PC-9 (cell line): Measurements from ENCODE around the gene PER1. TPM values are rescaled to one million over a fixed set of nuclear protein-coding genes. Genes with fewer than 3 reads are reported as not detected.
"Not testable (repeated sequence)": the region's sequence is repeated elsewhere in the genome, so short reads cannot be mapped to it uniquely, and the experiment has no call there.

Experiments used
- BruUV-seq: library from RNA; stranded (reverse); fragments of 400-500 nt; replicated peaks from 2 replicates; lab custom pipeline; 2021; lab: Mats Ljungman, UMichigan
- CTCF ChIA-PET: fragments of 300-600 bp; sonication (Branson Sonifier 250); formaldehyde crosslinking; loops from one replicate; lab custom pipeline; 2022; ENCODE audit warnings: antibody characterized with exemption; lab: Charles Lee
- POLR2A ChIA-PET: fragments of 300-600 bp; sonication (Branson Sonifier 250); formaldehyde crosslinking; loops from one replicate; lab custom pipeline; 2022; ENCODE audit warnings: antibody characterized with exemption; ENCODE audit not compliant: unreplicated experiment; lab: Charles Lee
- DNase-seq, 2 experiments: peaks; one replicate each; pipeline versions ENCODE4 v3.0.0 to v3.0.0-alpha.2; 2015 to 2022; ENCODE audit warnings: mixed read lengths in 1 of 2
- H2AFZ ChIP-seq: fragments of 200-600 bp; sonication (generic); 2 replicates; pipeline ENCODE4 v1.8.1; 2017; ENCODE audit warnings: antibody characterized with exemption
- H3F3A ChIP-seq: fragments of 200-600 bp; sonication (generic); 2 replicates; pipeline ENCODE4 v1.8.1; 2017; ENCODE audit warnings: antibody characterized with exemption, mild to moderate bottlenecking, low read depth; ENCODE audit not compliant: insufficient read depth
- H3K27ac ChIP-seq: fragments of 200-600 bp; sonication (generic); 2 replicates; pipeline ENCODE4 v1.6.1; 2016; ENCODE audit warnings: mixed run types
- H3K27me3 ChIP-seq: fragments of 200-600 bp; sonication (generic); 2 replicates; pipeline ENCODE4 v1.6.1; 2016; ENCODE audit warnings: low read depth, mixed run types; ENCODE audit not compliant: insufficient read depth
- H3K36me3 ChIP-seq: fragments of 200-600 bp; sonication (generic); 2 replicates; pipeline ENCODE4 v1.6.1; 2016; ENCODE audit warnings: low read depth, mixed run types
- H3K4me1 ChIP-seq: fragments of 200-600 bp; sonication (generic); replicated peaks from 2 replicates; pipeline ENCODE4 v1.6.1; 2016; ENCODE audit warnings: mixed run types; ENCODE audit not compliant: insufficient read depth
- H3K4me2 ChIP-seq: fragments of 200-600 bp; sonication (generic); 2 replicates; pipeline ENCODE4 v1.6.1; 2017; ENCODE audit warnings: mixed run types
- H3K4me3 ChIP-seq: fragments of 200-600 bp; sonication (generic); 2 replicates; pipeline ENCODE4 v1.6.1; 2016; ENCODE audit warnings: mixed run types
- H3K79me2 ChIP-seq: fragments of 200-600 bp; sonication (generic); 2 replicates; pipeline ENCODE4 v1.6.1; 2017; ENCODE audit warnings: low read depth, mixed run types
- H3K9me2 ChIP-seq: fragments of 200-600 bp; sonication (generic); 2 replicates; pipeline ENCODE4 v1.8.1; 2017; ENCODE audit warnings: mild to moderate bottlenecking; ENCODE audit not compliant: insufficient read depth
- H3K9me3 ChIP-seq: fragments of 200-600 bp; sonication (generic); 2 replicates; pipeline ENCODE4 v1.8.1; 2016; ENCODE audit warnings: low read depth; ENCODE audit not compliant: insufficient read depth
- H4K20me1 ChIP-seq: fragments of 200-600 bp; sonication (generic); 2 replicates; pipeline ENCODE4 v1.8.1; 2017; ENCODE audit not compliant: insufficient read depth
- EZH2 ChIP-seq: fragments of 200-600 bp; sonication (generic); IDR thresholded peaks from 2 replicates; pipeline ENCODE4 v1.8.0; 2017; ENCODE audit warnings: antibody characterized with exemption, low read depth
- intact Hi-C: fragments of 100-400 bp; cut with micrococcal nuclease; formaldehyde crosslinking; loops from one replicate; pipeline ENCODE4 v1.10.0; 2022; ENCODE audit not compliant: unreplicated experiment
- total RNA-seq: library from RNA; stranded (reverse); gene quantifications from 2 replicates; pipeline ENCODE4 v1.2.3, GENCODE V29; 2021
- TF ChIP-seq, protein P1 (sequence below): fragments of 200-600 bp; sonication (generic); conservative IDR thresholded peaks from 2 replicates; pipeline ENCODE4 v1.6.1; 2017; ENCODE audit warnings: mixed run types, antibody characterized with exemption, mild to moderate bottlenecking, moderate library complexity

Gene PER1
- total RNA-seq, 1 experiment from 2014 or later = 60.2 TPM

DNA sequence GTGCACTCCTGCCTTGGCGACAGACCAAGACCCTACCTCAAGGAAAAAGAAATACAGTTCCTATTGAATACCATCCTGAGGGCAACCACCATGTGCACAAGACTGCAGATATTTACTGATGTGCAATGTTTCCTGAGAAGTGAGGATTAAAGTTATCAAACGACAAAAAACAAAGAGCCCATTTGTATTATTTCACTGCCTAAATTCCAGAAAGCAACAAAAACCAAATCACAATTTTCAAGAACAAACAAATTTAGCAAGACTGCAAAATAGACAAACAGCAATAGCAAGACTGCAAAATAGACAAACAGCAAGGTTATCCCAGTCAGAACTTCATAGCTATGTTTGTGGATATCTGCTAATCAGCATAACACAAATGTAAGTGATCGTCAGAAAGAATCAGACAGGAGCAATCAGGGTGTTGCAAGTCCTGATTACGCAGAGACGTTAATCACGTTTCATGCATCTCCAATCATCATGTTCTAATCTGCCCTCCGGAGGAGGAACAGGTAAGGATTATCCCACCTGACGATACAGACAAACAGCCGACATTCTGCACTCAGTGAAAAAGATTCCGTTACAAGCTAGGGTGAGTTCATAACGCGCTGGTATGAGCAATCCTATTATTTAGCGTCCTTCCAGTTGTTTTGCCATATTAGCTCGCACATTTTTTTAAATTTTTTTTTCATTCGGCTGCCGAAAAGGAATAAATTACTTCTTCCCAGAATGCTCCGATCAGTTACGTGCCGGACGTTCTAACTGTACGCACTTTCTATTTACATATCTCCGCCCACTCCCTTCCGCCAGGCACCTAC lies 21.1 kb upstream of the PER1 start:
- no peaks in the 10 kb centered on the region for H3K79me2 ChIP-seq
- POLR2A ChIA-PET = interaction anchor here (0.5 to 1.2 kb wide), 21 partner anchors 9 to 262 kb away, joined by 3 to 21 read pairs (median 6); partner anchors contain the start of genes BORCS6, CTC1, NDEL1 and SLC25A35
- no peaks in the 10 kb centered on the region for H4K20me1 ChIP-seq
- DNase-seq = peak; percentile 79 to 96
- H3K9me2 ChIP-seq = no peaks in the 10 kb centered on the region
- H2AFZ ChIP-seq = peak overlapping the region; percentile 75; the same call in 1 of the 2 replicates
- intact Hi-C loops = loop anchor here (1.0 to 5.0 kb wide), 4 partner anchors 9 to 49 kb away; no protein-coding TSS in a partner anchor
- CTCF ChIA-PET = interaction anchor here (0.7 to 1.0 kb wide), 2 partner anchors 15 to 127 kb away, joined by 3 read pairs; no protein-coding TSS in a partner anchor
- H3K36me3 ChIP-seq = no peaks in the 10 kb centered on the region
- 0 out of 2 replicates have a peak, but pooled peaks cover 7% of the 10 kb centered on the region for H3K4me1 ChIP-seq
- H3F3A ChIP-seq = peaks cover 20% of the 10 kb centered on the region
- peak overlapping the region; percentile 63 for H3K4me3 ChIP-seq
- no peaks in the 10 kb centered on the region for H3K27me3 ChIP-seq
- H3K9me3 ChIP-seq = no peaks in the 10 kb centered on the region
- TF ChIP-seq EZH2 = no peak
- peak overlapping the region; percentile 93 for H3K27ac ChIP-seq
- TSS peak; percentile 99 for BruUV-seq
- peak overlapping the region; percentile 82 for H3K4me2 ChIP-seq

DNA sequence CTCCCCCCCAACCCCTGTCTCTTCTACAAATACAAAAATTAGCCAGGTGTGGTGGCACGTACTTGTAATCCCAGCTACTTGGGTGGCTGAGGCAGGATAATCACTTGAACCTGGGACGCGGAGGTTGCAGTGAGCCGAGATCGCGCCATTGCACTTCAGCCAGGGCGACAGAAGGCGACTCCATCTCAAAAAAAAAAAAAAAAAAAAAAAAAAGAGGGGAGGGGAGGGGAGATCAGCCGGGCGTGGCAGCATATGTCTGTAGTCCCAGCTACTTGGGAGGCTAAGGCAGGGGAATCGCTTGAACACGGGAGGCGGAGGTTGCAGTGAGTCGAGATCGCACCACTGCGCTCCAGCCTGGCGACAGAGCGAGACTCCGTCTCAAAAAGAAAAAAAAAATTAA lies 18.0 kb upstream of the PER1 start:
- H3K9me3 ChIP-seq, H2AFZ ChIP-seq, BruUV-seq, H3K4me1 ChIP-seq, H3K4me2 ChIP-seq, H3K9me2 ChIP-seq, H3K36me3 ChIP-seq, DNase-seq, POLR2A ChIA-PET, CTCF ChIA-PET, H3K79me2 ChIP-seq, H3K4me3 ChIP-seq, H3K27me3 ChIP-seq, H4K20me1 ChIP-seq, H3K27ac ChIP-seq: not testable (repeated sequence)
- peaks cover 20% of the 10 kb centered on the region for H3F3A ChIP-seq
- intact Hi-C loops = loop anchor here (5.0 kb wide), 1 partner anchor 52 kb away; no protein-coding TSS in a partner anchor

DNA sequence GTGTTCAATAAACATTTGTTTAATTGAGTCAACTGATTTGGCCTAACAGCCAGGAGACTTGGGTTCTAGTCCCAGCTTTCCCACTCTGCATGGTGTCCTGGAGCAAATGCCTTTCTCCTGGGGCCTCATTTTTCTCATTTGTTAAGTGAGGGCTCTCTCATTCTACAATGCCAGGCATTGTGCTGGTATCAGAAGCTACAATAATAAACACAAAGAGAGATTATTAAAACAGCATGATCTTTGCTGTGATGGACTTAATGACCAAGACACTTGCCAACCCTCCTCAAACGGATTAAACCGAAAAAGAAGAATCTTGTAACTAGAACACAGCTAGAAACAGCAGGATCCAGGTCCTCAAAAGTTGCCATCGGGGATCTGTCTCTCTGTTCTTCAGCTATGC lies 15.3 kb upstream of the PER1 start:
- intact Hi-C loops = no loop called here
- ChIA-PET POLR2A (interaction anchor here (0.6 kb wide), 1 partner anchor 18 kb away, joined by 4 read pairs; no protein-coding TSS in a partner anchor), CTCF (no interaction called here)
- Histone ChIP-seq H3F3A (peaks cover 13% of the 10 kb centered on the region; the same call in 1 of the 2 replicates), H2AFZ (no peak overlapping the region), H3K27me3 (no peaks in the 10 kb centered on the region), H3K4me3 (no peak overlapping the region), H3K9me2 (no peaks in the 10 kb centered on the region), H3K79me2 (no peaks in the 10 kb centered on the region), H3K27ac (no peak overlapping the region), H3K36me3 (no peaks in the 10 kb centered on the region), H3K9me3 (no peaks in the 10 kb centered on the region), H3K4me2 (no peak overlapping the region), H4K20me1 (no peaks in the 10 kb centered on the region), H3K4me1 (peaks cover 8% of the 10 kb centered on the region; the same call in 1 of the 2 replicates)
- BruUV-seq = no TSS peak
- no peak for DNase-seq
- TF ChIP-seq EZH2 = no peak
- TF ChIP-seq, protein P1, sequence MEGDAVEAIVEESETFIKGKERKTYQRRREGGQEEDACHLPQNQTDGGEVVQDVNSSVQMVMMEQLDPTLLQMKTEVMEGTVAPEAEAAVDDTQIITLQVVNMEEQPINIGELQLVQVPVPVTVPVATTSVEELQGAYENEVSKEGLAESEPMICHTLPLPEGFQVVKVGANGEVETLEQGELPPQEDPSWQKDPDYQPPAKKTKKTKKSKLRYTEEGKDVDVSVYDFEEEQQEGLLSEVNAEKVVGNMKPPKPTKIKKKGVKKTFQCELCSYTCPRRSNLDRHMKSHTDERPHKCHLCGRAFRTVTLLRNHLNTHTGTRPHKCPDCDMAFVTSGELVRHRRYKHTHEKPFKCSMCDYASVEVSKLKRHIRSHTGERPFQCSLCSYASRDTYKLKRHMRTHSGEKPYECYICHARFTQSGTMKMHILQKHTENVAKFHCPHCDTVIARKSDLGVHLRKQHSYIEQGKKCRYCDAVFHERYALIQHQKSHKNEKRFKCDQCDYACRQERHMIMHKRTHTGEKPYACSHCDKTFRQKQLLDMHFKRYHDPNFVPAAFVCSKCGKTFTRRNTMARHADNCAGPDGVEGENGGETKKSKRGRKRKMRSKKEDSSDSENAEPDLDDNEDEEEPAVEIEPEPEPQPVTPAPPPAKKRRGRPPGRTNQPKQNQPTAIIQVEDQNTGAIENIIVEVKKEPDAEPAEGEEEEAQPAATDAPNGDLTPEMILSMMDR = no peak

DNA sequence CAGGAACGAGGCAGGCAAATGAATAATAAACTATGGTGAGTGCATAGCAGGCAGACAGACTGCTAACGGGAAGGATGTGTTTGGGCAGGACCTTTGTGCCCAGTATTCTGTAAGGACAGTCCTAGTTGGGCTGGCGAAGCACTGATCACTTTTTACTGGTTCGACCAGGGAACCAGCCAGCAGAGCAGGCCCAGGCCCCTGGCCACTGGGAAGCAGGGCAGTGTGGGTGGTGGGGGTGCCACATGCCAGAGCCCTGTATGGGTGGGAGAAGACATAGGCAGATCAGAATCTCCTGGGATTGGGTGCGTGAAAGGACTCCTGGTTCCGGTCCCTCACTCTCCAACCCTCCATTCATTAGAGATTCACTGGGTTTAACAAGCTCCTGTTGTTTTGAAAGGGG lies 14.5 kb upstream of the PER1 start:
- POLR2A ChIA-PET = no interaction called here

More for the DNA sequence above, 14.5 kb upstream of the PER1 start:
- Histone ChIP-seq H3K9me3 (no peaks in the 10 kb centered on the region), H3F3A (peaks cover 9% of the 10 kb centered on the region; the same call in 1 of the 2 replicates), H4K20me1 (no peaks in the 10 kb centered on the region), H3K27ac (no peak overlapping the region; the same call in 1 of the 2 replicates), H3K9me2 (no peaks in the 10 kb centered on the region), H3K36me3 (no peaks in the 10 kb centered on the region), H3K27me3 (no peaks in the 10 kb centered on the region), H3K79me2 (peaks cover 7% of the 10 kb centered on the region; the same call in 1 of the 2 replicates), H2AFZ (no peak overlapping the region), H3K4me2 (no peak overlapping the region), H3K4me3 (no peak overlapping the region), H3K4me1 (peaks cover 8% of the 10 kb centered on the region; the same call in 1 of the 2 replicates)
- TF ChIP-seq EZH2 = no peak
- TF ChIP-seq, protein P1 = no peak
- no peak for DNase-seq
- CTCF ChIA-PET = no interaction called here
- no TSS peak for BruUV-seq
- intact Hi-C loops = no loop called here
